Endometrium (tissue), 2 donors: ENCODE measurements around the gene CDC34.

ENCODE experiments used
- FAIRE-seq: peaks from 2 replicates; lab custom pipeline; 2012; peaks lifted over from hg19 to GRCh38; lab: Jason Lieb, UNC
- donor health status: control.
- donor health status: control.

CDC34 gene

DNA sequence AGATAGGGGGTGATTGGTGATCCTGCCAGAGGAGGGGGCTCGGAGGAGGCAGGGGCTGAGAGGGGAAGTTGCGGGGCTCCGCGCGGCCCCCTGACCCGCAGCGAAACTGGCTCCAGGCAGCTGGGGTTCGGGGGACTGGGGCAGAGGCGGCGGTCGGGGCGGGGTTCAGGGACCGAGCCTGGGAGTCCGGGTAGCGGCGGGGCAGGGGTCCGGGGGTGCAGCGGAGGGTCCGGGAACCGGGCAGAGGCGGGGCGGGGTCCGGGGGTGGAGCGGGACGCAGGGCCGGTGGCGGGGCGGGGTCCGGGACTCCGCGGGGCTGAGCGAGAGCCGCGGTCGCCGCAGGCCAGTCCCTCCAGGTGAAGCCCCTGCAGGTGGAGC, 34.1 kb upstream of the CDC34 start:
- FAIRE-seq, result no peak

DNA sequence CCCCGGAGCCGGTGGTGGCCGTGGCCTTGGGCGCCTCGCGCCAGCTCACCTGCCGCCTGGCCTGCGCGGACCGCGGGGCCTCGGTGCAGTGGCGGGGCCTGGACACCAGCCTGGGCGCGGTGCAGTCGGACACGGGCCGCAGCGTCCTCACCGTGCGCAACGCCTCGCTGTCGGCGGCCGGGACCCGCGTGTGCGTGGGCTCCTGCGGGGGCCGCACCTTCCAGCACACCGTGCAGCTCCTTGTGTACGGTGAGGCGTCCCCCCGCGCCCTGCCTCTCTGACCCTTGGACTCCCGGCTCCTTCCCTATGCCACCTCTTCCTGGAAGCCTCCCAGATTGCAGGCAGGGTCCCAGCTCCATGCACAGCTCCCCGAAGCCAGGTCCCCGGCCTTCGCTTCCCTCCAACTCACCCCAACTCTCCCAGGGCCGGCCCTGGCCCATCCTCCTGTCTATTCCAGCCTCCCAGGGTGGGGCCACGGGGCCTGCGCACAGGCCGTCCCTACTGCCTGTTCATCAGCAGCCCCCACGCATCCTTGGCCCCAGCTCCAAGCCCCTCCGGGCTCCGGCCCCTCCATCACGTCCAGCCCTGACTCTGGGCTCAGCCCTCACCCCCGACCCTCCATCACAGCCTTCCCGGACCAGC, 33.6 kb upstream of the CDC34 start:
- FAIRE-seq, result no peak

DNA sequence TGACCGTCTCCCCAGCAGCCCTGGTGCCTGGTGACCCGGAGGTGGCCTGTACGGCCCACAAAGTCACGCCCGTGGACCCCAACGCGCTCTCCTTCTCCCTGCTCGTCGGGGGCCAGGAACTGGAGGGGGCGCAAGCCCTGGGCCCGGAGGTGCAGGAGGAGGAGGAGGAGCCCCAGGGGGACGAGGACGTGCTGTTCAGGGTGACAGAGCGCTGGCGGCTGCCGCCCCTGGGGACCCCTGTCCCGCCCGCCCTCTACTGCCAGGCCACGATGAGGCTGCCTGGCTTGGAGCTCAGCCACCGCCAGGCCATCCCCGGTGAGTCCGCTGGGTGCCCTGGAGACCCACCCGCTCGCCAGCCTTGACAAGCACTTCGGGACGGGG, 33.1 kb upstream of the CDC34 start:
- FAIRE-seq, result no peak

DNA sequence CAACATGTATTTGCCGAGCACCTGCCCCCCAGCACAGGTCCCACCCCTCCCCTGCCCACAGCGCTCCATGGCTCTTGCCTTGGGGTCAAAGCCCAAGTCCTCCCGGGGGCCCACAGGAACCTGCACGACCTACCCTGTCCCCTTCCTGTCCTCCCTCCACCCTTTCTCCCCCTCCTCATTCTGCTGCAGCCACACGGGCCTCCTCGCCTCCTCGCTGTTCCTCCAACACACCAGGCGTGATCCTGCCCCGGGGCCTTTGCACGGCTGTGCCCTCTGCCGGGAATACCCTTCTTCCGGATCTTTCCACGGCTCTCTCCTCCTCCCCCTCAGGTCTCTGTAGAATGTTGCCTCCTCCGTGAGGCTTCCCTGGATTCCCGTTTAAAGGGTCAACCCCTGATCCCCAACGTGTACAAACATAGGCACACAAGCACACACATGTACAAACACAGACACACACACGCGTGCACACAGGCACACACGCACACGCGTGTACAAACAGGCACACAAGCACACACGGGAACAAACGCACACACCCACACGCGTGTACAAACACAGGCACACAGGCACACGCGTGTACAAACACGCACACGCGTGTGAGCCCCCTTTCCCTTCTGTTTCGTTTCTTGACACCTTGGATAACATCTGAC, 32.5 kb upstream of the CDC34 start:
- no peak for FAIRE-seq

DNA sequence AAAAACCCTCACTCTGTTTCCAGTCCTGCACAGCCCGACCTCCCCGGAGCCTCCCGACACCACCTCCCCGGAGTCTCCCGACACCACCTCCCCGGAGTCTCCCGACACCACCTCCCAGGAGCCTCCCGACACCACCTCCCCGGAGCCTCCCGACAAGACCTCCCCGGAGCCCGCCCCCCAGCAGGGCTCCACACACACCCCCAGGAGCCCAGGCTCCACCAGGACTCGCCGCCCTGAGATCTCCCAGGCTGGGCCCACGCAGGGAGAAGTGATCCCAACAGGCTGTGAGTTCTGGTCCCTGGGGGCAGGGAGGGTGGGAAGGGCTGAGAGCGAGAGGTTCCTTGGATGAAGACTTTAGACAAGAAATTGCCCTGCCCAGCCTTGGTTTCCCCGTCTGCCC, 29.9 kb upstream of the CDC34 start:
- no peak for FAIRE-seq

DNA sequence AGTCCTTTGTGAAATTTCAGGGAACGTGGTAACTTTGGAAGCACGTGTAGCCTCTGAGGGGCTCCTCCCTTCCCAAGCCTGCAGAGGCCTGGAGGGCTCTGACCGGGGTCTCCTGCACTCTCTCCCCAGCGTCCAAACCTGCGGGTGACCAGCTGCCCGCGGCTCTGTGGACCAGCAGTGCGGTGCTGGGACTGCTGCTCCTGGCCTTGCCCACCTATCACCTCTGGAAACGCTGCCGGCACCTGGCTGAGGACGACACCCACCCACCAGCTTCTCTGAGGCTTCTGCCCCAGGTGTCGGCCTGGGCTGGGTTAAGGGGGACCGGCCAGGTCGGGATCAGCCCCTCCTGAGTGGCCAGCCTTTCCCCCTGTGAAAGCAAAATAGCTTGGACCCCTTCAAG, 26.9 kb upstream of the CDC34 start:
- no peak for FAIRE-seq

DNA sequence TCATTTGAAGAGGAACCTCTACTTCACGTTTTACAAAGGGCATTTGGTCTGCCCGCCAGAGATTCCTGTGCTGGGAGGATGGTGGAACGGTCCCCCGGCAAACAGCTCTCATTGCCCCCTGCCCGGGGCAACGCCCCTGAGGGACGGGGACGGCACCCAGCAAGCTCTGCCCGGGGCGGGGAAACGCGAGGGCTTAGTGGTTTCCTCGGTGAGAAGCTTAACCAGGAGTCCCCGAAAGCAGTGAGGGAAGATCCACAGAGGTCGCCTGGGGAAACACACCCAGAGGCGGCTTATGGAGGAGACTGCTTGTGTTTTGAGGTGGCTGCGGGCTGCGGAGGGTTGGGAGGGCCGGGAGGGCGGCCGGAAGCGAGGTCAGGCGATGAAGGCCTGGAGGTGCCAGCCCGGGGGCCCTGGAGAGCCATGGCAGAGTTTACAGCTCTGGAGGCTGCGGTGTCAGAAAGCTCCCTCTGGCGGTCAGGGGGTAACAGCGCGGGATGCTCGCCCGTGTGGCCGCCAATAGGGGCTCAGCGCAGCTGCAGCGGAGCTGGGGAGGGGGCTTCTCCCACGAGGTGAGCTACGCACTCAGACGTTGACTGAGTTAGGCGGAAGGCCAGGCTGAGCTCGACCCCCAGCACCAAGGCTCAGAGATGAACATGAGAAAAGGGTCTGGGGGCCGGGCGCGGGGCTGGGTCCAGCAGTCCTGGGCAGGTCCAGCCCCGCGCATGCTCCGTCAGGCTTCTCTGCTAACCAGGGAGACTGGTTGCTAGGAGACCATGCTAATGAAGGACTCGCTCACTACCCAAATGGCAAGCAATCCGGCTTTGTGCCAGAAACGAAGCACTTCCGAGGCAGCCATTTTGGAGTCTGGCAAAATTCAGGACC, 24.9 kb upstream of the CDC34 start:
- FAIRE-seq, result no peak

GRCh38 chr19:507286-508203, 24.0 kb upstream of the CDC34 start, which contains the start of gene TPGS1:
Gene TPGS1, plus strand, starts transcription at chr19:507497. Its CDS starts 10 bp downstream, at chr19:507507.
- peak; percentile 99 for FAIRE-seq

DNA sequence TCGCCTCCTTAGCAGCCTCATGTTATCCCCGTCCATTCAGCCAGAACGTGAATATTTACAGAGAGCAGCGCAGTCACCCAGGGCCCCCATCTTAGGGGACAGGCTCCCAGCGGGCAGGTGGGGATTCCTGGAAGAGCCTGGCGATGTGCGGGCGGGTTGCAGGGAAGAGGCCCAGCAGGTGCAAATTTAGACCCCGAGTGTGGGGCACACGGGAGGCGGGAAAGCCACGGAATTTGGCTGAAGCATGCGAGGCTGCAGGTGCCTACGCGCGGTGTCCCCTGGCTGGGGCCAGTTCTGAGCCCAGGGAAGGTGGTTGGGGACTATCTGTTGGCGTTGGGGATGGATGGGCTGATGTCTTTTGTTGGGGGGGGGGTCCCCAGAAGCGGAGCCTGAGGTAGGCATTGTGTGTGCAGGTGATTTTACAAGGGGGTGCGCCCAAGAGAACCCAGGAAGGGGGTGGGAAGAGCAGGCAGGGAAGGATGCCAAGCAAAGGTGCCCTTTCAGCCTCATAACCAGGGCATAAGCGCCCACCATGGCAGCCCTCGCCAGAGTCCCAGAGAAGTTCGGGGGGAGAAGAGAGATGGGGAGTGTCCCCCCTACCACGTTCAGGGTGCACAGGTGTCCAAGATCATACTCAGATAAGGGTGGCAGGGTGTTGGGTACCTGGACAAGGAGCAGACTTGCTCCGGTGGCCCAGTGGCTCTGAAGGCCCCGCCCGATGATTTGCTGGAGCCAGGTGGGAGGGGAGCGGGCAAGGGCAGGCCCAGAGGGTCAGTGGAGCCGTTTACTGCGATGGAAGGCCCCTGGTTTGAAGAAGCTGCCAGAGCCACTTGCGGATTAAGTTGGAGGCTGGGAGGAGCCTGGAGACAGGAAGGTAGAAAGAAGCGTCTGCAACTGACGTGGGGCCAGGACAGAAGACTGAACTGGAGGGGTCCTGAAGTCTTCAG, 23.1 kb upstream of the CDC34 start:
- FAIRE-seq, result no peak

DNA sequence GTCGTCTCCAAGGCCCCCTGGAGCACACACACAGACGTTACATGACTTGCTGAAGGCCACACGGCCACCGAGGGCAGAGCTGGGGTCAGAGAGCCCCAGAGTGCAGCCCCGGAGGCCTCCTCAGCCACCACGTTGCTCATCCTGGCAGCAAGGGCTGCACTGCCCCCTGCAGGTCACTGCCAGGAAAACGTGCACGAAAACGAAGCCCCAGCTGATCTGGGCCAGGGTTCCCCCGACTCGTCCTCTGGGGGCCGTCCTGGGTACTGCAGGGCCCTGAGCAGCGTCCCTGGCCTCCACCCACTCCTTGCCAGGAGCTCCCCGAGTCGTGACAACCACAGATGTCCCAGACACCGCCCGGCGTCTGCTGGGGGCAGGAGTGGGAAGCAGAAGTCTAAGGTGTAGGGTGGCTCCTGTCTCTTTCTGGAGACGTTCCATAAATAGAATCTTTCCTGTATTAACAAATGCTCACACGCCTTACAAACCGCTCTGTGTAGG, 20.9 kb upstream of the CDC34 start:
- FAIRE-seq, result no peak

DNA sequence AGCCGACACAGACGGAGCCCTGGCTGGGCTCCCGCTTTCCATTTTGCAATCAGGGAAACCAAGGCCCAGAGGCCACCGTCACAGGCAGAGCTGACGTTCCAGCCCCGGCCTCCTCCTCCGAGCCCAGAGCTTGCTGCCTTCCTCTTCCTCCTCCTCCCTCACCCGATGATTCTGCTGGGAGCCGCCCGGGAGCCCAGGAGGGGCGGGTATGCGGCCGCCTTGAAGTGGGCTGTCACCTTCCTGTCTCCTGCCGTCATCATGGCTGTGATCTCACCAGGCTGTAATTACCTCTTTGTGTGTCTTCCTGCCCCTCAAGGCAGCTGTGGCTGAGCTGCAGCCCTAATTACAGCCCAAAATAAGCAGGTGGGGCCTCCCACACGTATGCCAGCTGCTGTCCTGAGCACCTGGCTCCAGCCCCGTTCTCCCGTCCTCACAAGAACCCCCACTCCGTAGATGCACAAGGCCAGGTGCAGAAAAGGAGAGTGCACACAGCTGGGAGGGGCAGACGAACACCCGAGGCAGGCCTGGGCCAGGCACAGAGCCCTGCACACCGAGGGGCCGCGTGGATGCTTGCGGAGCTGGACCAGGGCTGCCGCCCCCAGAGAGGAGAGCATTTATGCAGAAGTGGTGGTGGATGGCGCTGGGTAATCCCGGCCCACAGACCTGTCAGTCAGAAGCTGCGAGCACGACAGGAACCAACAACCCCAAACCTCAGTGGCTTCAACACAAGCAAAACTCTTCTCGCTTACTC, 20.3 kb upstream of the CDC34 start:
- FAIRE-seq, result no peak

- FAIRE-seq, result no peak
Observed at GRCh38 chr19:512547-513365, 18.8 kb upstream of the CDC34 start.

- no peak for FAIRE-seq
Observed at GRCh38 chr19:513368-514165, 18.0 kb upstream of the CDC34 start.

DNA sequence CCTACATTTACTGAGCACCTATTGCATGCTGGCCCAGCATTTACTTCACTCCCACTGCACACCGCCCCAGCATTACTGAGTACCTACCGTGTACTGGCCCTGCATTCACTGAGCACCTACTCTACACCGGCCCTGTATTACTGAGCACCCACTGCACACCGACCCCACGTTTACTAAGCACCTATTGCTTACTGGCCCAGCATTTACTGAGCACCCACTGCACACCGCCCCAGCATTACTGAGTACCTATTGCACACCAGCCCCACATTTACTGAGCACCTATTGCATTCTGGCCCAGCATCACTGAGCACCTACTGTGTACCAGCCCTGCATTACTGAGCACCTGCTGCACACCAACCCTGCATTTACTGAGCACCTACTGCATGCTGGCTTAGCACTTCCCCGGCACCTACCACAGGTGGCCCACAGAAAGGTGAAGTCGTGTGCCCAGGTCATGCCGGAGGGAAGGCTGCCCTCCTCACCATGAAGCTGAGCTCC, 17.3 kb upstream of the CDC34 start:
- no peak for FAIRE-seq

GRCh38 chr19:517721-518597, 13.6 kb upstream of the CDC34 start:
- no peak for FAIRE-seq

DNA sequence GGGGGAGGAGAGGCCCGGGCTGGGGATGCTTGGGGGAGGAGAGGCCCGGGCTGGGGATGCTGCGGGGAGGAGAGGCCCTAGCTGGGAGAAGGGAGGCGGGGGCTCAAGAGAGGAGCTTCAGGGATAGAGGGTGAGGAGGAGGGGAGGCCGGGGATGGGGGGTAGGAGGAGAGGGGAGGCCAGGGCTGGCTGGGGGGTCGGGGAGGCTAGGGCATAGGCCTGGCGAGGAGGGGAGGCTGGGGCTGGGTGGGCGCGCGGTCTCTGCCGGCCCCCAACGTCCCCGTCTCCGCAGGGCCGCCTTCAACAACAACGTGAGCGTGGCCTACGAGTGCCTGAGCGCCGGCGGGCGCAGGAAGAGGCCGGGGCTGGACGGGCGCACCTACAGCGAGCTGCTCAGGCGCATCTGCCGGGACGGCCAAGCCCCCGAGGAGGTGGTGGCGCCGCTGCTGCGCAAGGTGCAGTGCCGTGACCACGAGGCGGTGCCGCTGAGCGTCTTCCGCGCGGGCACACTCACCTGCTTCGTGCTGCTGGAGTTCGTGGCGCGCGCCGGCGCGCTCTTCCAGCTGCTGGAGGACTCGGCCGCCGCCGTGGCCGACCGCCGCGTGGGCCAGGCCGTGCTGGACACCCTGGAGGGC, 12.8 kb upstream of the CDC34 start:
- no peak for FAIRE-seq

- FAIRE-seq, result no peak
Observed at GRCh38 chr19:519449-519865, 12.1 kb upstream of the CDC34 start.
